H9 (cell line): ENCODE results near the gene RPGR. TPM values are rescaled to one million over a fixed set of nuclear protein-coding genes. Genes with fewer than 3 reads are reported as not detected.

Experiments
- DNase-seq: peaks from one replicate; pipeline ENCODE4 v3.0.0-alpha.2; 2017
- H2AFZ ChIP-seq: one replicate; pipeline ENCODE4 v1.6.1; 2013; ENCODE audit warnings: mild to moderate bottlenecking, low read length, control low read depth, moderate library complexity
- H2AK5ac ChIP-seq: 2 replicates; pipeline ENCODE4 v1.6.1; 2013; ENCODE audit warnings: low read length, control low read depth, mixed read lengths; ENCODE audit not compliant: insufficient read length
- H2BK120ac ChIP-seq: one replicate; pipeline ENCODE4 v1.6.1; 2013; ENCODE audit warnings: low read depth, mild to moderate bottlenecking, low read length, control low read depth, inconsistent platforms; ENCODE audit not compliant: poor library complexity, severe bottlenecking
- H2BK12ac ChIP-seq: 2 replicates; pipeline ENCODE4 v1.6.1; 2013; ENCODE audit warnings: low read length, control low read depth, mixed read lengths, low read depth; ENCODE audit not compliant: insufficient read length
- H2BK15ac ChIP-seq: 2 replicates; pipeline ENCODE4 v1.6.1; 2013; ENCODE audit warnings: low read depth, low read length, control low read depth
- H2BK20ac ChIP-seq: one replicate; pipeline ENCODE4 v1.6.1; 2013; ENCODE audit warnings: low read depth, mild to moderate bottlenecking, low read length, control low read depth, inconsistent platforms; ENCODE audit not compliant: poor library complexity, severe bottlenecking
- H2BK5ac ChIP-seq: 2 replicates; pipeline ENCODE4 v1.6.1; 2013; ENCODE audit warnings: low read length, control low read depth, mixed read lengths; ENCODE audit not compliant: insufficient read length
- H3K14ac ChIP-seq: 2 replicates; pipeline ENCODE4 v1.6.1; 2013; ENCODE audit warnings: low read length, control low read depth; ENCODE audit not compliant: insufficient read depth
- H3K18ac ChIP-seq: 2 replicates; pipeline ENCODE4 v1.6.1; 2013; ENCODE audit warnings: low read depth, mild to moderate bottlenecking, mixed read lengths, low read length, control low read depth; ENCODE audit not compliant: insufficient read length
- H3K23ac ChIP-seq: 2 replicates; pipeline ENCODE4 v1.6.1; 2013; ENCODE audit warnings: low read length, control low read depth, mixed read lengths, low read depth; ENCODE audit not compliant: insufficient read length
- H3K23me2 ChIP-seq: 2 replicates; pipeline ENCODE4 v1.6.1; 2013; ENCODE audit warnings: low read depth, mild to moderate bottlenecking, mixed read lengths, low read length, control low read depth; ENCODE audit not compliant: insufficient read length, poor library complexity, severe bottlenecking
- H3K27ac ChIP-seq: 2 replicates; pipeline ENCODE4 v1.5.1; 2013; ENCODE audit warnings: low read length, control low read depth, mixed read lengths, low read depth; ENCODE audit not compliant: insufficient read length
- H3K27me3 ChIP-seq: 2 replicates; pipeline ENCODE4 v1.6.1; 2013; ENCODE audit warnings: low read length, control low read depth, inconsistent platforms; ENCODE audit not compliant: insufficient read depth
- H3K4ac ChIP-seq: 2 replicates; pipeline ENCODE4 v1.6.1; 2013; ENCODE audit warnings: low read depth, mild to moderate bottlenecking, control low read depth, inconsistent platforms, low read length, moderate library complexity
- H3K4me1 ChIP-seq: 2 replicates; pipeline ENCODE4 v1.6.1; 2013; ENCODE audit warnings: low read length, control low read depth, inconsistent platforms; ENCODE audit not compliant: insufficient read depth
- H3K4me2 ChIP-seq: 2 replicates; pipeline ENCODE4 v1.6.1; 2013; ENCODE audit warnings: low read length, control low read depth, mixed read lengths; ENCODE audit not compliant: insufficient read length, insufficient read depth
- H3K56ac ChIP-seq: 2 replicates; pipeline ENCODE4 v1.6.1; 2013; ENCODE audit warnings: low read depth, mild to moderate bottlenecking, mixed read lengths, low read length, control low read depth; ENCODE audit not compliant: insufficient read length
- H3K79me1 ChIP-seq: 2 replicates; pipeline ENCODE4 v1.6.1; 2013; ENCODE audit warnings: low read depth, mild to moderate bottlenecking, moderate library complexity, low read length, control low read depth, inconsistent platforms; ENCODE audit not compliant: insufficient read depth, poor library complexity, severe bottlenecking
- H3K79me2 ChIP-seq: 2 replicates; pipeline ENCODE4 v1.6.1; 2013; ENCODE audit warnings: low read length, control low read depth, inconsistent platforms; ENCODE audit not compliant: insufficient read depth
- H3K9ac ChIP-seq: 2 replicates; pipeline ENCODE4 v1.6.1; 2013; ENCODE audit warnings: low read length, control low read depth, mixed read lengths; ENCODE audit not compliant: insufficient read length; ENCODE audit errors: extremely low read depth
- H3K9me3 ChIP-seq: one replicate; pipeline ENCODE4 v1.6.1; 2013; ENCODE audit warnings: low read depth, low read length, inconsistent platforms; ENCODE audit not compliant: control insufficient read depth
- H3T11ph ChIP-seq: one replicate; pipeline ENCODE4 v1.6.1; 2013; ENCODE audit warnings: mild to moderate bottlenecking, low read length, control low read depth, inconsistent platforms
- H4K20me1 ChIP-seq: one replicate; pipeline ENCODE4 v1.6.1; 2013; ENCODE audit not compliant: control insufficient read depth, insufficient read length, insufficient read depth
- H4K5ac ChIP-seq: 2 replicates; pipeline ENCODE4 v1.6.1; 2013; ENCODE audit warnings: low read depth, mild to moderate bottlenecking, mixed read lengths, low read length, control low read depth; ENCODE audit not compliant: insufficient read length
- H4K8ac ChIP-seq: replicated peaks from 2 replicates; pipeline ENCODE4 v1.6.1; 2013; ENCODE audit warnings: low read length, control low read depth, mixed read lengths, low read depth; ENCODE audit not compliant: insufficient read length
- H4K91ac ChIP-seq: 2 replicates; pipeline ENCODE4 v1.6.1; 2013; ENCODE audit warnings: low read depth, mild to moderate bottlenecking, moderate library complexity, mixed read lengths, low read length, control low read depth; ENCODE audit not compliant: insufficient read length
- H3K27ac Mint-ChIP-seq, 3 experiments: 2 replicates in 2 of 3; 3 replicates in 1 of 3; pipeline ENCODE4 v1.8.0; 2020 to 2021; ENCODE audit warnings: mixed read lengths in 3 of 3, mild to moderate bottlenecking in 1 of 3, moderate library complexity in 1 of 3
- H3K27me3 Mint-ChIP-seq: 2 replicates; pipeline ENCODE4 v1.8.0; 2021; ENCODE audit warnings: low read depth, mild to moderate bottlenecking, moderate library complexity, mixed read lengths
- H3K36me3 Mint-ChIP-seq, 3 experiments: 2 replicates in 2 of 3; 3 replicates in 1 of 3; pipeline ENCODE4 v1.8.0; 2020 to 2021; ENCODE audit warnings: low read depth in 3 of 3, mixed read lengths in 3 of 3; ENCODE audit not compliant: insufficient read depth in 1 of 3
- H3K4me1 Mint-ChIP-seq, 2 experiments: 2 replicates each; pipeline ENCODE4 v1.8.0; 2020; ENCODE audit warnings: mixed read lengths in 2 of 2
- H3K4me3 Mint-ChIP-seq, 2 experiments: 2 replicates in 1 of 2; 3 replicates in 1 of 2; pipeline ENCODE4 v1.8.0; 2020 to 2021; ENCODE audit warnings: mild to moderate bottlenecking in 2 of 2, mixed read lengths in 2 of 2, moderate library complexity in 1 of 2
- H3K9me3 Mint-ChIP-seq, 2 experiments: 2 replicates in 1 of 2; 3 replicates in 1 of 2; pipeline ENCODE4 v1.8.0; 2020; ENCODE audit warnings: mild to moderate bottlenecking in 2 of 2, mixed read lengths in 2 of 2, moderate library complexity in 1 of 2
- CTCF ChIP-seq: fragments of 200-600 bp; sonication (generic); conservative IDR thresholded peaks from 3 replicates; pipeline ENCODE4 v1.8.0; 2021; ENCODE audit warnings: antibody characterized with exemption, mild to moderate bottlenecking
- WGBS: extraction: QIAGEN DNeasy Blood & Tissue Kit; methylation state at CpG from one replicate; pipeline ENCODE4 v1.1.7; 2013; ENCODE audit warnings: missing lambda C conversion rate, low lambda C conversion rate, mixed read lengths; ENCODE audit not compliant: insufficient read length; ENCODE audit errors: extremely low coverage; 5-methylcytosine and 5-hydroxymethylcytosine counted together
- total RNA-seq: library from RNA; stranded (reverse); gene quantifications from 2 replicates; pipeline ENCODE4 v1.2.1, GENCODE V29; 2021

The RPGR gene
- total RNA-seq, 1 experiment from 2014 or later, result 7.3 TPM

- Histone ChIP-seq H3K4me1 (no peaks in the 10 kb centered on the region), H3K9ac (no peak overlapping the region), H2AK5ac (no peak overlapping the region), H4K5ac (no peak overlapping the region), H3K79me1 (no peaks in the 10 kb centered on the region), H3K27me3 (no peaks in the 10 kb centered on the region), H2BK12ac (no peak overlapping the region), H3K79me2 (no peaks in the 10 kb centered on the region), H4K20me1 (no peaks in the 10 kb centered on the region), H3T11ph (no peak overlapping the region), H2BK15ac (no peak overlapping the region), H3K23ac (no peak overlapping the region), H3K4ac (no peak overlapping the region), H2BK120ac (no peak overlapping the region), H2AFZ (no peak overlapping the region), H3K23me2 (no peaks in the 10 kb centered on the region), H3K4me2 (no peak overlapping the region), H3K9me3 (peaks cover 13% of the 10 kb centered on the region), H3K56ac (no peak overlapping the region), H3K18ac (no peak overlapping the region), H3K14ac (no peak overlapping the region), H4K91ac (no peak overlapping the region), H4K8ac (no peak overlapping the region), H3K27ac (no peak overlapping the region), H2BK5ac (no peak overlapping the region), H2BK20ac (no peak overlapping the region)
- WGBS, result no CpG with 5 or more reads among the region's 6 CpGs
- H3K27ac Mint-ChIP-seq, result no peak overlapping the region
- H3K4me3 Mint-ChIP-seq, result no peak overlapping the region
- H3K9me3 Mint-ChIP-seq, result peaks cover 63 to 65% of the 10 kb centered on the region in 2 experiments
- no peak for TF ChIP-seq CTCF
- peaks cover 5 to 6% of the 10 kb centered on the region in 2 experiments for H3K4me1 Mint-ChIP-seq
- no peak for DNase-seq
- H3K27me3 Mint-ChIP-seq, result peaks cover 3% of the 10 kb centered on the region; the same call in 1 of the 2 replicates
- peaks cover 0 to 2% (median 0%) of the 10 kb centered on the region in 3 experiments; a peak in 1 of 7 replicates for H3K36me3 Mint-ChIP-seq
Observed at GRCh38 chrX:38236901-38237615, 90.3 kb downstream of the RPGR start.
